HepG2 (cell line): ENCODE results near the gene NPIPB6. TPM values are rescaled to one million over a fixed set of nuclear protein-coding genes. Genes with fewer than 3 reads are reported as not detected.
A peak's percentile ranks its signal among the peaks of the same experiment; 100 is the strongest.

Experiments
- ARHGAP35 ChIP-seq: sonication (generic); formaldehyde crosslinking; IDR thresholded peaks from 2 replicates; pipeline ENCODE4 v1.9.0; 2022; ENCODE audit warnings: mild to moderate bottlenecking, inconsistent platforms, moderate library complexity, missing genetic modification reagents, borderline replicate concordance
- BATF2 ChIP-seq: sonication (generic); formaldehyde crosslinking; IDR thresholded peaks from 2 replicates; pipeline ENCODE4 v1.8.0; 2022; ENCODE audit warnings: mild to moderate bottlenecking, missing genetic modification reagents, moderate library complexity
- BCL3 ChIP-seq: sonication (generic); formaldehyde crosslinking; IDR thresholded peaks from 2 replicates; pipeline ENCODE4 v1.5.1; 2020; ENCODE audit warnings: mild to moderate bottlenecking, missing genetic modification reagents, moderate library complexity
- BCL6 ChIP-seq: IDR thresholded peaks from 2 replicates; pipeline ENCODE4 v1.6.1; 2016; ENCODE audit warnings: missing genetic modification reagents, missing compliant biosample characterization
- CHD2 ChIP-seq: IDR thresholded peaks from 2 replicates; pipeline ENCODE4 v1.6.1; 2011; ENCODE audit warnings: low read depth, low read length, improper control_type of control experiment
- CHD4 ChIP-seq: fragments of 200-600 bp; sonication (generic); IDR thresholded peaks from 2 replicates; pipeline ENCODE4 v1.7.0; 2017; ENCODE audit warnings: mild to moderate bottlenecking, low read length, borderline replicate concordance
- DNMT3B ChIP-seq: conservative IDR thresholded peaks from 2 replicates; pipeline ENCODE4 v1.6.1; 2016; ENCODE audit warnings: missing biosample characterization, control low read depth
- GPBP1L1 ChIP-seq: sonication (generic); formaldehyde crosslinking; IDR thresholded peaks from 2 replicates; pipeline ENCODE4 v1.5.0; 2020; ENCODE audit warnings: mild to moderate bottlenecking, missing genetic modification reagents
- HNRNPK ChIP-seq: fragments of 200-400 bp; formaldehyde crosslinking; IDR thresholded peaks from 2 replicates; pipeline ENCODE4 v1.6.1; 2018; ENCODE audit warnings: low read length, low read depth, moderate library complexity, mild to moderate bottlenecking; ENCODE audit not compliant: poor library complexity, severe bottlenecking
- KLF16 ChIP-seq, 2 experiments: sonication (generic) in 1 of 2; formaldehyde crosslinking in 1 of 2; IDR thresholded peaks; 2 replicates each; pipeline versions ENCODE4 v1.6.1 to v1.8.0; 2016 to 2023; ENCODE audit warnings: missing genetic modification reagents in 2 of 2, missing compliant biosample characterization in 1 of 2
- MBD4 ChIP-seq: IDR thresholded peaks from 2 replicates; pipeline ENCODE4 v1.6.1; 2012; ENCODE audit warnings: low read length, inconsistent platforms, borderline replicate concordance
- NFE2L1 ChIP-seq: sonication (generic); formaldehyde crosslinking; IDR thresholded peaks from 2 replicates; pipeline ENCODE4 v1.4.0; 2020; ENCODE audit warnings: missing genetic modification reagents, mild to moderate bottlenecking, borderline replicate concordance
- PLRG1 ChIP-seq: fragments of 450-650 bp; conservative IDR thresholded peaks from 2 replicates; pipeline ENCODE4 v1.6.1; 2016
- RCOR2 ChIP-seq: IDR thresholded peaks from 2 replicates; pipeline ENCODE4 v1.6.1; 2016; ENCODE audit warnings: missing biosample characterization, missing genetic modification reagents
- SMYD3 ChIP-seq: sonication (generic); formaldehyde crosslinking; IDR thresholded peaks from 2 replicates; pipeline ENCODE4 v1.8.1; 2023; ENCODE audit warnings: mild to moderate bottlenecking, missing genetic modification reagents
- SRSF1 ChIP-seq: fragments of 200-400 bp; formaldehyde crosslinking; optimal IDR thresholded peaks from 2 replicates; pipeline ENCODE3; 2017; ENCODE audit warnings: mild to moderate bottlenecking, low read depth, low read length, moderate library complexity
- TEAD3 ChIP-seq: optimal IDR thresholded peaks from 2 replicates; pipeline ENCODE3; 2016; ENCODE audit warnings: borderline replicate concordance
- TFAP4 ChIP-seq: sonication (generic); IDR thresholded peaks from 2 replicates; pipeline ENCODE4 v1.6.1; 2016; ENCODE audit warnings: low read depth, borderline replicate concordance
- THRA ChIP-seq: sonication (generic); formaldehyde crosslinking; IDR thresholded peaks from 2 replicates; pipeline ENCODE4 v1.4.0; 2020; ENCODE audit warnings: missing genetic modification reagents, borderline replicate concordance
- ZNF276 ChIP-seq: sonication (generic); formaldehyde crosslinking; IDR thresholded peaks from 2 replicates; pipeline ENCODE4 v1.4.0; 2020; ENCODE audit warnings: mild to moderate bottlenecking, low read depth, missing genetic modification reagents
- ZNF367 ChIP-seq: sonication (generic); formaldehyde crosslinking; IDR thresholded peaks from 2 replicates; pipeline ENCODE4 v1.4.0; 2020; ENCODE audit warnings: missing genetic modification reagents, borderline replicate concordance
- ZSCAN25 ChIP-seq: sonication (generic); formaldehyde crosslinking; IDR thresholded peaks from 2 replicates; pipeline ENCODE4 v1.8.0; 2022; ENCODE audit warnings: mild to moderate bottlenecking, missing genetic modification reagents
- ZSCAN29 ChIP-seq: sonication (generic); formaldehyde crosslinking; conservative IDR thresholded peaks from 2 replicates; pipeline ENCODE4 v1.4.0; 2020; ENCODE audit warnings: mild to moderate bottlenecking, missing genetic modification reagents
- polyA plus RNA-seq, 8 experiments: library from polyadenylated mRNA; depleted of rRNA in 3 of 8; stranded (reverse) in 7 of 8; unstranded in 1 of 8; fragments of >200 nt; fragmentation: Illumina TruSeq in 4 of 8; extraction: Trizol in 4 of 8; gene quantifications; 2 replicates each; pipeline versions ENCODE4 v1.2.1 to v1.2.3, GENCODE V29; 2011 to 2016; ENCODE audit warnings: low read depth in 4 of 8, missing spikeins in 1 of 8, mixed read lengths in 1 of 8; ENCODE audit not compliant: insufficient read depth in 1 of 8
- total RNA-seq, 5 experiments: library from RNA; depleted of rRNA; stranded (reverse); fragments of >200 nt; fragmentation: Illumina TruSeq; extraction: Trizol; gene quantifications; 2 replicates each; pipeline ENCODE4 v1.2.3, GENCODE V29; 2016; ENCODE audit warnings: low read depth in 1 of 5

Gene NPIPB6
- total and polyA plus RNA-seq, 2 of the 13 experiments (the other 11 are each of a cell fraction or from before 2014, with no cell fraction given): 0.25 TPM; not detected in 1

GRCh38 chr16:28324235-28324886, 38.9 kb downstream of the NPIPB6 start (continued):
- TF ChIP-seq ZSCAN29 (CRISPR knock-in tag): no peak
- TF ChIP-seq CHD2: no peak
- no peak for TF ChIP-seq ARHGAP35 (CRISPR knock-in tag)
- 0 out of 2 replicates have a peak, but pooled peaks have one; percentile 72 for TF ChIP-seq DNMT3B (CRISPR knock-in tag)
- no peak for TF ChIP-seq BATF2 (CRISPR knock-in tag)
- no peak for TF ChIP-seq RCOR2 (CRISPR knock-in tag)
- peak in 1 of 2 experiments; percentile 66; a peak in 1 of 4 replicates for TF ChIP-seq KLF16 (CRISPR knock-in tag; IDR thresholded peaks at IDR 0.05)
- TF ChIP-seq TEAD3 (CRISPR knock-in tag): peak; percentile 75
- TF ChIP-seq HNRNPK: no peak
- TF ChIP-seq TFAP4: no peak
- TF ChIP-seq GPBP1L1 (CRISPR knock-in tag): no peak
- TF ChIP-seq ZSCAN25 (CRISPR knock-in tag): no peak
- TF ChIP-seq SRSF1: no peak
- no peak for TF ChIP-seq ZNF367
- no peak for TF ChIP-seq THRA (CRISPR knock-in tag)
- no peak for TF ChIP-seq NFE2L1 (CRISPR knock-in tag)
- TF ChIP-seq BCL3 (CRISPR knock-in tag): no peak
- no peak for TF ChIP-seq ZNF276
- TF ChIP-seq PLRG1: no peak
- TF ChIP-seq MBD4: no peak
- TF ChIP-seq SMYD3 (CRISPR knock-in tag): no peak
- TF ChIP-seq CHD4: no peak
- peak; percentile 53; the same call in 1 of the 2 replicates for TF ChIP-seq BCL6
